Measurements from ENCODE around the gene ZNF106.

Gene ZNF106

GRCh38 chr15:42456531-42456930 is 34.4 kb downstream of the ZNF106 start:
- Mint-ChIP-seq H3K4me1 (no peaks in the 10 kb centered on the region), H3K36me3 (peaks cover 8% of the 10 kb centered on the region), H3K9me3 (no peaks in the 10 kb centered on the region), H3K27ac (no peak overlapping the region), H3K27me3 (no peaks in the 10 kb centered on the region), H3K4me3 (no peak overlapping the region)
- CTCF ChIA-PET: interaction anchor here (0.6 kb wide), 2 partner anchors 166 to 400 kb away, joined by 3 to 4 read pairs; no protein-coding TSS in a partner anchor
- no peak for DNase-seq

- Mint-ChIP-seq H3K9me3 (no peaks in the 10 kb centered on the region), H3K4me3 (no peak overlapping the region), H3K36me3 (peaks cover 25% of the 10 kb centered on the region), H3K27me3 (no peaks in the 10 kb centered on the region), H3K27ac (no peak overlapping the region), H3K4me1 (no peaks in the 10 kb centered on the region)
- DNase-seq: no peak
- CTCF ChIA-PET: no interaction called here
These were observed 37.1 kb downstream of the ZNF106 start for GRCh38 chr15:42453826-42454225.

- no peak overlapping the region for H3K27ac Mint-ChIP-seq
- no peak overlapping the region for H3K4me3 Mint-ChIP-seq
- DNase-seq: no peak
- no peaks in the 10 kb centered on the region for H3K9me3 Mint-ChIP-seq
- H3K4me1 Mint-ChIP-seq: no peaks in the 10 kb centered on the region
- no peaks in the 10 kb centered on the region for H3K27me3 Mint-ChIP-seq
- CTCF ChIA-PET: no interaction called here
- H3K36me3 Mint-ChIP-seq: peaks cover 33% of the 10 kb centered on the region
These were observed 40.5 kb downstream of the ZNF106 start for GRCh38 chr15:42450425-42450790.

GRCh38 chr15:42449770-42450424 is 41.0 kb downstream of the ZNF106 start:
- Mint-ChIP-seq H3K4me3 (no peak overlapping the region), H3K9me3 (no peaks in the 10 kb centered on the region), H3K27ac (no peak overlapping the region), H3K4me1 (no peaks in the 10 kb centered on the region), H3K36me3 (peaks cover 36% of the 10 kb centered on the region), H3K27me3 (no peaks in the 10 kb centered on the region)
- CTCF ChIA-PET: no interaction called here
- no peak for DNase-seq

- CTCF ChIA-PET: no interaction called here
- Mint-ChIP-seq H3K4me3 (no peak overlapping the region), H3K27ac (no peak overlapping the region), H3K4me1 (no peaks in the 10 kb centered on the region), H3K9me3 (no peaks in the 10 kb centered on the region), H3K27me3 (no peaks in the 10 kb centered on the region), H3K36me3 (peaks cover 40% of the 10 kb centered on the region)
- DNase-seq: no peak
These were observed 42.7 kb downstream of the ZNF106 start for GRCh38 chr15:42448281-42448680.

GRCh38 chr15:42447599-42447998 is 43.3 kb downstream of the ZNF106 start:
- Mint-ChIP-seq H3K27ac (no peak overlapping the region), H3K27me3 (no peaks in the 10 kb centered on the region), H3K36me3 (peaks cover 40% of the 10 kb centered on the region), H3K9me3 (no peaks in the 10 kb centered on the region), H3K4me1 (no peaks in the 10 kb centered on the region), H3K4me3 (no peak overlapping the region)
- CTCF ChIA-PET: no interaction called here
- DNase-seq: no peak

GRCh38 chr15:42445551-42445950 is 45.4 kb downstream of the ZNF106 start:
- CTCF ChIA-PET: interaction anchor here (0.6 to 1.1 kb wide), 2 partner anchors 26 to 106 kb away, joined by 3 to 4 read pairs; no protein-coding TSS in a partner anchor
- Mint-ChIP-seq H3K27ac (no peak overlapping the region), H3K4me3 (no peak overlapping the region), H3K27me3 (no peaks in the 10 kb centered on the region), H3K9me3 (no peaks in the 10 kb centered on the region), H3K4me1 (no peaks in the 10 kb centered on the region), H3K36me3 (peaks cover 34% of the 10 kb centered on the region)
- no peak for DNase-seq

GRCh38 chr15:42444415-42445063 is 46.4 kb downstream of the ZNF106 start:
- Mint-ChIP-seq H3K4me1 (no peaks in the 10 kb centered on the region), H3K27ac (no peak overlapping the region), H3K4me3 (no peak overlapping the region), H3K36me3 (peaks cover 25% of the 10 kb centered on the region), H3K27me3 (no peaks in the 10 kb centered on the region), H3K9me3 (no peaks in the 10 kb centered on the region)
- CTCF ChIA-PET: interaction anchor here (1.1 kb wide), 1 partner anchor 27 kb away, joined by 4 read pairs; no protein-coding TSS in a partner anchor
- DNase-seq: no peak

- Mint-ChIP-seq H3K4me1 (no peaks in the 10 kb centered on the region), H3K36me3 (peaks cover 53% of the 10 kb centered on the region), H3K27me3 (no peaks in the 10 kb centered on the region), H3K9me3 (no peaks in the 10 kb centered on the region), H3K4me3 (no peak overlapping the region), H3K27ac (no peak overlapping the region)
- CTCF ChIA-PET: no interaction called here
- no peak for DNase-seq
These were observed 63.3 kb downstream of the ZNF106 start for GRCh38 chr15:42427429-42428223.

GRCh38 chr15:42421376-42421775 is 69.6 kb downstream of the ZNF106 start:
- Mint-ChIP-seq H3K27me3 (no peaks in the 10 kb centered on the region), H3K36me3 (peaks cover 42% of the 10 kb centered on the region), H3K4me3 (no peak overlapping the region), H3K9me3 (no peaks in the 10 kb centered on the region), H3K4me1 (no peaks in the 10 kb centered on the region), H3K27ac (no peak overlapping the region)
- CTCF ChIA-PET: no interaction called here
- DNase-seq: no peak

GRCh38 chr15:42419369-42419768 is 71.6 kb downstream of the ZNF106 start:
- H3K36me3 Mint-ChIP-seq: peaks cover 38% of the 10 kb centered on the region
- H3K27ac Mint-ChIP-seq: no peak overlapping the region
- no peaks in the 10 kb centered on the region for H3K4me1 Mint-ChIP-seq
- no peaks in the 10 kb centered on the region for H3K9me3 Mint-ChIP-seq
- H3K4me3 Mint-ChIP-seq: no peak overlapping the region
- no peak for DNase-seq
- CTCF ChIA-PET: no interaction called here
- H3K27me3 Mint-ChIP-seq: no peaks in the 10 kb centered on the region

GRCh38 chr15:42413920-42414319 is 77.0 kb downstream of the ZNF106 start:
- CTCF ChIA-PET: no interaction called here
- H3K4me3 Mint-ChIP-seq: no peak overlapping the region
- no peak overlapping the region for H3K27ac Mint-ChIP-seq
- DNase-seq: no peak
- H3K4me1 Mint-ChIP-seq: no peaks in the 10 kb centered on the region
- no peaks in the 10 kb centered on the region for H3K9me3 Mint-ChIP-seq
- peaks cover 21% of the 10 kb centered on the region for H3K36me3 Mint-ChIP-seq
- no peaks in the 10 kb centered on the region for H3K27me3 Mint-ChIP-seq

- no peaks in the 10 kb centered on the region for H3K9me3 Mint-ChIP-seq
- no peak overlapping the region for H3K27ac Mint-ChIP-seq
- H3K36me3 Mint-ChIP-seq: peaks cover 15% of the 10 kb centered on the region
- DNase-seq: no peak
- no peaks in the 10 kb centered on the region for H3K27me3 Mint-ChIP-seq
- CTCF ChIA-PET: no interaction called here
- no peaks in the 10 kb centered on the region for H3K4me1 Mint-ChIP-seq
- H3K4me3 Mint-ChIP-seq: no peak overlapping the region
These were observed 79.1 kb downstream of the ZNF106 start for GRCh38 chr15:42411884-42412283.

GRCh38 chr15:42409011-42409410 is 81.9 kb downstream of the ZNF106 start:
- no peak overlapping the region for H3K27ac Mint-ChIP-seq
- H3K27me3 Mint-ChIP-seq: no peaks in the 10 kb centered on the region
- H3K9me3 Mint-ChIP-seq: no peaks in the 10 kb centered on the region
- peaks cover 4% of the 10 kb centered on the region for H3K36me3 Mint-ChIP-seq
- no peaks in the 10 kb centered on the region for H3K4me1 Mint-ChIP-seq
- no peak for DNase-seq
- CTCF ChIA-PET: no interaction called here
- H3K4me3 Mint-ChIP-seq: no peak overlapping the region

GRCh38 chr15:42408178-42408577 is 82.8 kb downstream of the ZNF106 start:
- H3K9me3 Mint-ChIP-seq: no peaks in the 10 kb centered on the region
- no peak for DNase-seq
- no peak overlapping the region for H3K4me3 Mint-ChIP-seq
- no peaks in the 10 kb centered on the region for H3K27me3 Mint-ChIP-seq
- peaks cover 1% of the 10 kb centered on the region for H3K36me3 Mint-ChIP-seq
- CTCF ChIA-PET: no interaction called here
- no peaks in the 10 kb centered on the region for H3K4me1 Mint-ChIP-seq
- H3K27ac Mint-ChIP-seq: no peak overlapping the region
